Articular chondrocyte of knee joint (primary cell): ENCODE data around the gene PLXND1. TPM values are rescaled to one million over a fixed set of nuclear protein-coding genes. Genes with fewer than 3 reads are reported as not detected.

Source experiments
- small RNA-seq: library from RNA; depleted of rRNA; stranded (forward); fragments of <200 nt; gene quantifications from one replicate; pipeline ENCODE3, GENCODE V24; 2012
- total RNA-seq: library from RNA; depleted of rRNA; stranded (reverse); fragments of >200 nt; gene quantifications from 2 replicates; pipeline ENCODE4 v1.2.3, GENCODE V29; 2012

The PLXND1 gene, protein sequence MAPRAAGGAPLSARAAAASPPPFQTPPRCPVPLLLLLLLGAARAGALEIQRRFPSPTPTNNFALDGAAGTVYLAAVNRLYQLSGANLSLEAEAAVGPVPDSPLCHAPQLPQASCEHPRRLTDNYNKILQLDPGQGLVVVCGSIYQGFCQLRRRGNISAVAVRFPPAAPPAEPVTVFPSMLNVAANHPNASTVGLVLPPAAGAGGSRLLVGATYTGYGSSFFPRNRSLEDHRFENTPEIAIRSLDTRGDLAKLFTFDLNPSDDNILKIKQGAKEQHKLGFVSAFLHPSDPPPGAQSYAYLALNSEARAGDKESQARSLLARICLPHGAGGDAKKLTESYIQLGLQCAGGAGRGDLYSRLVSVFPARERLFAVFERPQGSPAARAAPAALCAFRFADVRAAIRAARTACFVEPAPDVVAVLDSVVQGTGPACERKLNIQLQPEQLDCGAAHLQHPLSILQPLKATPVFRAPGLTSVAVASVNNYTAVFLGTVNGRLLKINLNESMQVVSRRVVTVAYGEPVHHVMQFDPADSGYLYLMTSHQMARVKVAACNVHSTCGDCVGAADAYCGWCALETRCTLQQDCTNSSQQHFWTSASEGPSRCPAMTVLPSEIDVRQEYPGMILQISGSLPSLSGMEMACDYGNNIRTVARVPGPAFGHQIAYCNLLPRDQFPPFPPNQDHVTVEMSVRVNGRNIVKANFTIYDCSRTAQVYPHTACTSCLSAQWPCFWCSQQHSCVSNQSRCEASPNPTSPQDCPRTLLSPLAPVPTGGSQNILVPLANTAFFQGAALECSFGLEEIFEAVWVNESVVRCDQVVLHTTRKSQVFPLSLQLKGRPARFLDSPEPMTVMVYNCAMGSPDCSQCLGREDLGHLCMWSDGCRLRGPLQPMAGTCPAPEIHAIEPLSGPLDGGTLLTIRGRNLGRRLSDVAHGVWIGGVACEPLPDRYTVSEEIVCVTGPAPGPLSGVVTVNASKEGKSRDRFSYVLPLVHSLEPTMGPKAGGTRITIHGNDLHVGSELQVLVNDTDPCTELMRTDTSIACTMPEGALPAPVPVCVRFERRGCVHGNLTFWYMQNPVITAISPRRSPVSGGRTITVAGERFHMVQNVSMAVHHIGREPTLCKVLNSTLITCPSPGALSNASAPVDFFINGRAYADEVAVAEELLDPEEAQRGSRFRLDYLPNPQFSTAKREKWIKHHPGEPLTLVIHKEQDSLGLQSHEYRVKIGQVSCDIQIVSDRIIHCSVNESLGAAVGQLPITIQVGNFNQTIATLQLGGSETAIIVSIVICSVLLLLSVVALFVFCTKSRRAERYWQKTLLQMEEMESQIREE (N-terminal part only)
- total RNA-seq, result 43.0 and 46.8 TPM in 2 replicates

DNA sequence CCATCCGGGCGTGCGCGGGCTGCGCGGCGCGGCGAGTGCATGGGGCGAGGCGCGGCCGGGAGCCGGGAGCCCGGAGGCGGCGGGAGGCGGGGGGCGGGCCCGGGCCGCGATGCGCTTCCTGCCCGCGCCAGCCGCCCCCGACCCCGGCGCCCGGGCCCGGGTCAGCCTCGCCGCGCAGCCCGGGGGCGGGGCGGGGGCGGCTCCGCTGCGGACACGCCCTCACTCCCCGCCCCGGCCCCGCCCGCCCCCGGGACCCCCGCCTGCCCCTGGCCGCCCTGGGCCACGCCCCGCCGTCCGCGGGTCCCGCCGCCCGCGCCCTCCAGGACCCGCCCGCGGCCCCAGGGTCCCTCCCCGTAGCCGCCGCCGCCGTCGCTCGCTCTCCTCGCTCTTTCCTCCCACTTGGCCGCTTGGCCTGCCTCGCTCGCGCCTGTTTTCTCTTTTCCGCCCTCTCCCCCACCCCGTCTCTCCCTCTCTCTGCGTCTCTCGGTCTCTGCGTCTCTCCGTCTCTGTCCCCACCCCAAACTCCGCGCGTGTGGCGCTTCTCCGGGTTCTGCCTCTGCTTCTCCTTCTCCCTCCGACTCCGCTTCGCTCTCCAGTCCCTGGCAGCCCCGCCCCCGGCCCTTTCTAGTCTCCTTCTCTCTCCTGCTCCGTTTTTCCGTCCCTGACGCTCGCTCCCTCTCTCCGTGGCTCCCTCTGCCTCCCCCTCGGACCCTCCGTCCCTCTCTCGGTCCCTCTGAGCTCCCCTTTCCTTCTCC is at the start of gene PLXND1:
TSS of gene PLXND1 (minus strand) at position 41 of the 755 bp plus-strand sequence. CDS start at position 4, 37 bp downstream.

DNA sequence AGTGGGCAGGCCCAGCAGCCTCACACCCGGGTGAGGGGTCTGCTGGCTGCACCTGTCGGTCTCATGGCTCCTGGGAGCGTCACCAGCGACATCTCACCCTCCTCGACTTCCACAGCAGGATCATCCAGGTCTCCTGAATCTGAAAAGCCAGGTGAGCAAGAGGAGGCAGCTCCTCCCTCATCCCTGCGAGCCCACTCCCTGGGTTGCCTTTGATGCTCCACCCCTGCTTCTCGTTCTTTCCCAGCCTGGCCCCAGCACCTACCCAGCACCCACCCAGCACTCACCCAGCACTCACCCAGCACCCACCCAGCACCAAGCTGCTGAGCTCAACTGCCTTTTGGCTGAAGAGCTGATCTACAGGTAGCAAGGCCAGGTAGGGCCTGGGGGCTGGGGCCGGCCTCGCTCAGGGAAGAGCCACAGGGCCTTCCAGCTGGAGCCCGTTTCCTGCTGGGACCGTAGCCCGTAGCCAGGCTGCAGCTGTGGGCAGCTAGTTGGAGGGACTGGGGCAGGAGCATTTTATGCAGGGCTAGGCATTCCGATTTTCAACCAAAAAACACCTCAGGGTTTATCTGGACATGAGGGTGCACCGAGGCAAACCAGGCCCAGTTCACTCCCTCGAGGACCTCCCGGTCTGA is 63.2 kb downstream of the PLXND1 start, which contains the start of gene H1-8:
TSS of gene H1-8 (plus strand) at position 20 of the 635 bp plus-strand sequence. CDS start at position 64, 44 bp downstream.

DNA sequence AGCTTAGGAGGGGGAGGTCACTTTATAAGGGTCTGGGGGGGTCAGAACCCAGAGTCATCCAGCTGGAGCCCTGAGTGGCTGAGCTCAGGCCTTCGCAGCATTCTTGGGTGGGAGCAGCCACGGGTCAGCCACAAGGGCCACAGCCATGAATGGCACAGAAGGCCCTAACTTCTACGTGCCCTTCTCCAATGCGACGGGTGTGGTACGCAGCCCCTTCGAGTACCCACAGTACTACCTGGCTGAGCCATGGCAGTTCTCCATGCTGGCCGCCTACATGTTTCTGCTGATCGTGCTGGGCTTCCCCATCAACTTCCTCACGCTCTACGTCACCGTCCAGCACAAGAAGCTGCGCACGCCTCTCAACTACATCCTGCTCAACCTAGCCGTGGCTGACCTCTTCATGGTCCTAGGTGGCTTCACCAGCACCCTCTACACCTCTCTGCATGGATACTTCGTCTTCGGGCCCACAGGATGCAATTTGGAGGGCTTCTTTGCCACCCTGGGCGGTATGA is 77.8 kb downstream of the PLXND1 start, which contains the start of gene RHO:
TSS of gene RHO (plus strand) at position 51 of the 512 bp plus-strand sequence. CDS start at position 146, 95 bp downstream.

Small RNA genes lying within 50 kb of the gene (small RNA-seq; reads per million reads assigned to genes)
- not detected for gene RN7SL752P

Other genes starting within 250 kb of the PLXND1 start
- 0.13 and 0.22 TPM in 2 replicates for gene EFCAB12, start 178.0 kb downstream of the PLXND1 start, total RNA-seq
- gene MBD4, start 166.7 kb downstream of the PLXND1 start, total RNA-seq, result 36.6 and 38.2 TPM in 2 replicates
- 31.5 and 35.1 TPM in 2 replicates for gene IFT122, start 166.5 kb downstream of the PLXND1 start, total RNA-seq
- not detected in 2 replicates for gene RHO, start 78.0 kb downstream of the PLXND1 start, total RNA-seq
- not detected in 2 replicates for gene H1-8, start 63.5 kb downstream of the PLXND1 start, total RNA-seq